Measurements from ENCODE around the gene ITGB3BP. TPM values are rescaled to one million over a fixed set of nuclear protein-coding genes. Genes with fewer than 3 reads are reported as not detected.

The ITGB3BP gene
- total and polyA plus RNA-seq, 2 of the 8 experiments (the other 6 are each of a cell fraction or from before 2014, with no cell fraction given) = 17.6 to 49.1 TPM

GRCh38 chr1:63408331-63408730 lies 114.7 kb downstream of the ITGB3BP start (continued):
- TF ChIP-seq, protein P1, sequence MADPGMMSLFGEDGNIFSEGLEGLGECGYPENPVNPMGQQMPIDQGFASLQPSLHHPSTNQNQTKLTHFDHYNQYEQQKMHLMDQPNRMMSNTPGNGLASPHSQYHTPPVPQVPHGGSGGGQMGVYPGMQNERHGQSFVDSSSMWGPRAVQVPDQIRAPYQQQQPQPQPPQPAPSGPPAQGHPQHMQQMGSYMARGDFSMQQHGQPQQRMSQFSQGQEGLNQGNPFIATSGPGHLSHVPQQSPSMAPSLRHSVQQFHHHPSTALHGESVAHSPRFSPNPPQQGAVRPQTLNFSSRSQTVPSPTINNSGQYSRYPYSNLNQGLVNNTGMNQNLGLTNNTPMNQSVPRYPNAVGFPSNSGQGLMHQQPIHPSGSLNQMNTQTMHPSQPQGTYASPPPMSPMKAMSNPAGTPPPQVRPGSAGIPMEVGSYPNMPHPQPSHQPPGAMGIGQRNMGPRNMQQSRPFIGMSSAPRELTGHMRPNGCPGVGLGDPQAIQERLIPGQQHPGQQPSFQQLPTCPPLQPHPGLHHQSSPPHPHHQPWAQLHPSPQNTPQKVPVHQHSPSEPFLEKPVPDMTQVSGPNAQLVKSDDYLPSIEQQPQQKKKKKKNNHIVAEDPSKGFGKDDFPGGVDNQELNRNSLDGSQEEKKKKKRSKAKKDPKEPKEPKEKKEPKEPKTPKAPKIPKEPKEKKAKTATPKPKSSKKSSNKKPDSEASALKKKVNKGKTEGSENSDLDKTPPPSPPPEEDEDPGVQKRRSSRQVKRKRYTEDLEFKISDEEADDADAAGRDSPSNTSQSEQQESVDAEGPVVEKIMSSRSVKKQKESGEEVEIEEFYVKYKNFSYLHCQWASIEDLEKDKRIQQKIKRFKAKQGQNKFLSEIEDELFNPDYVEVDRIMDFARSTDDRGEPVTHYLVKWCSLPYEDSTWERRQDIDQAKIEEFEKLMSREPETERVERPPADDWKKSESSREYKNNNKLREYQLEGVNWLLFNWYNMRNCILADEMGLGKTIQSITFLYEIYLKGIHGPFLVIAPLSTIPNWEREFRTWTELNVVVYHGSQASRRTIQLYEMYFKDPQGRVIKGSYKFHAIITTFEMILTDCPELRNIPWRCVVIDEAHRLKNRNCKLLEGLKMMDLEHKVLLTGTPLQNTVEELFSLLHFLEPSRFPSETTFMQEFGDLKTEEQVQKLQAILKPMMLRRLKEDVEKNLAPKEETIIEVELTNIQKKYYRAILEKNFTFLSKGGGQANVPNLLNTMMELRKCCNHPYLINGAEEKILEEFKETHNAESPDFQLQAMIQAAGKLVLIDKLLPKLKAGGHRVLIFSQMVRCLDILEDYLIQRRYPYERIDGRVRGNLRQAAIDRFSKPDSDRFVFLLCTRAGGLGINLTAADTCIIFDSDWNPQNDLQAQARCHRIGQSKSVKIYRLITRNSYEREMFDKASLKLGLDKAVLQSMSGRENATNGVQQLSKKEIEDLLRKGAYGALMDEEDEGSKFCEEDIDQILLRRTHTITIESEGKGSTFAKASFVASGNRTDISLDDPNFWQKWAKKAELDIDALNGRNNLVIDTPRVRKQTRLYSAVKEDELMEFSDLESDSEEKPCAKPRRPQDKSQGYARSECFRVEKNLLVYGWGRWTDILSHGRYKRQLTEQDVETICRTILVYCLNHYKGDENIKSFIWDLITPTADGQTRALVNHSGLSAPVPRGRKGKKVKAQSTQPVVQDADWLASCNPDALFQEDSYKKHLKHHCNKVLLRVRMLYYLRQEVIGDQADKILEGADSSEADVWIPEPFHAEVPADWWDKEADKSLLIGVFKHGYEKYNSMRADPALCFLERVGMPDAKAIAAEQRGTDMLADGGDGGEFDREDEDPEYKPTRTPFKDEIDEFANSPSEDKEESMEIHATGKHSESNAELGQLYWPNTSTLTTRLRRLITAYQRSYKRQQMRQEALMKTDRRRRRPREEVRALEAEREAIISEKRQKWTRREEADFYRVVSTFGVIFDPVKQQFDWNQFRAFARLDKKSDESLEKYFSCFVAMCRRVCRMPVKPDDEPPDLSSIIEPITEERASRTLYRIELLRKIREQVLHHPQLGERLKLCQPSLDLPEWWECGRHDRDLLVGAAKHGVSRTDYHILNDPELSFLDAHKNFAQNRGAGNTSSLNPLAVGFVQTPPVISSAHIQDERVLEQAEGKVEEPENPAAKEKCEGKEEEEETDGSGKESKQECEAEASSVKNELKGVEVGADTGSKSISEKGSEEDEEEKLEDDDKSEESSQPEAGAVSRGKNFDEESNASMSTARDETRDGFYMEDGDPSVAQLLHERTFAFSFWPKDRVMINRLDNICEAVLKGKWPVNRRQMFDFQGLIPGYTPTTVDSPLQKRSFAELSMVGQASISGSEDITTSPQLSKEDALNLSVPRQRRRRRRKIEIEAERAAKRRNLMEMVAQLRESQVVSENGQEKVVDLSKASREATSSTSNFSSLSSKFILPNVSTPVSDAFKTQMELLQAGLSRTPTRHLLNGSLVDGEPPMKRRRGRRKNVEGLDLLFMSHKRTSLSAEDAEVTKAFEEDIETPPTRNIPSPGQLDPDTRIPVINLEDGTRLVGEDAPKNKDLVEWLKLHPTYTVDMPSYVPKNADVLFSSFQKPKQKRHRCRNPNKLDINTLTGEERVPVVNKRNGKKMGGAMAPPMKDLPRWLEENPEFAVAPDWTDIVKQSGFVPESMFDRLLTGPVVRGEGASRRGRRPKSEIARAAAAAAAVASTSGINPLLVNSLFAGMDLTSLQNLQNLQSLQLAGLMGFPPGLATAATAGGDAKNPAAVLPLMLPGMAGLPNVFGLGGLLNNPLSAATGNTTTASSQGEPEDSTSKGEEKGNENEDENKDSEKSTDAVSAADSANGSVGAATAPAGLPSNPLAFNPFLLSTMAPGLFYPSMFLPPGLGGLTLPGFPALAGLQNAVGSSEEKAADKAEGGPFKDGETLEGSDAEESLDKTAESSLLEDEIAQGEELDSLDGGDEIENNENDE (IDR thresholded peaks at IDR 0.05; ENCODE audit: insufficient replicate concordance, low read length) = no peak
- TF ChIP-seq GTF2F1 (IDR thresholded peaks at IDR 0.05; ENCODE audit: borderline replicate concordance, low read depth, low read length) = no peak
- TF ChIP-seq NANOG (IDR thresholded peaks at IDR 0.05; ENCODE audit: insufficient read depth, low read depth, low read length, poor library complexity, severe bottlenecking) = no peak
- no peak for TF ChIP-seq TAF1 (IDR thresholded peaks at IDR 0.05; ENCODE audit: low read depth, low read length)
- TF ChIP-seq, protein P2, sequence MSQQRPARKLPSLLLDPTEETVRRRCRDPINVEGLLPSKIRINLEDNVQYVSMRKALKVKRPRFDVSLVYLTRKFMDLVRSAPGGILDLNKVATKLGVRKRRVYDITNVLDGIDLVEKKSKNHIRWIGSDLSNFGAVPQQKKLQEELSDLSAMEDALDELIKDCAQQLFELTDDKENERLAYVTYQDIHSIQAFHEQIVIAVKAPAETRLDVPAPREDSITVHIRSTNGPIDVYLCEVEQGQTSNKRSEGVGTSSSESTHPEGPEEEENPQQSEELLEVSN (IDR thresholded peaks at IDR 0.05) = no peak
- no peak for TF ChIP-seq ASH2L (IDR thresholded peaks at IDR 0.05; ENCODE audit: low read length)
- TF ChIP-seq RBBP5 (IDR thresholded peaks at IDR 0.05; ENCODE audit: borderline replicate concordance, low read depth, low read length) = no peak
- TF ChIP-seq HDAC2 (IDR thresholded peaks at IDR 0.05; ENCODE audit: borderline replicate concordance in 1 of 2, low read depth in 2 of 2, low read length in 2 of 2) = no peak
- no peak for TF ChIP-seq PHF8 (conservative IDR thresholded peaks at IDR 0.05; ENCODE audit: low read depth, low read length)
- no peak for TF ChIP-seq SP4 (IDR thresholded peaks at IDR 0.05; ENCODE audit: low read length)

All from H1 (cell line).